H9 (cell line): ENCODE results near the gene PRTN3. TPM values are rescaled to one million over a fixed set of nuclear protein-coding genes. Genes with fewer than 3 reads are reported as not detected.

ENCODE experiments used
- DNase-seq: peaks from one replicate; pipeline ENCODE4 v3.0.0-alpha.2; 2017
- H2AFZ ChIP-seq: one replicate; pipeline ENCODE4 v1.6.1; 2013; ENCODE audit warnings: mild to moderate bottlenecking, low read length, control low read depth, moderate library complexity
- H2AK5ac ChIP-seq: 2 replicates; pipeline ENCODE4 v1.6.1; 2013; ENCODE audit warnings: low read length, control low read depth, mixed read lengths; ENCODE audit not compliant: insufficient read length
- H2BK120ac ChIP-seq: one replicate; pipeline ENCODE4 v1.6.1; 2013; ENCODE audit warnings: low read depth, mild to moderate bottlenecking, low read length, control low read depth, inconsistent platforms; ENCODE audit not compliant: poor library complexity, severe bottlenecking
- H2BK12ac ChIP-seq: 2 replicates; pipeline ENCODE4 v1.6.1; 2013; ENCODE audit warnings: low read length, control low read depth, mixed read lengths, low read depth; ENCODE audit not compliant: insufficient read length
- H2BK15ac ChIP-seq: 2 replicates; pipeline ENCODE4 v1.6.1; 2013; ENCODE audit warnings: low read depth, low read length, control low read depth
- H2BK20ac ChIP-seq: one replicate; pipeline ENCODE4 v1.6.1; 2013; ENCODE audit warnings: low read depth, mild to moderate bottlenecking, low read length, control low read depth, inconsistent platforms; ENCODE audit not compliant: poor library complexity, severe bottlenecking
- H2BK5ac ChIP-seq: 2 replicates; pipeline ENCODE4 v1.6.1; 2013; ENCODE audit warnings: low read length, control low read depth, mixed read lengths; ENCODE audit not compliant: insufficient read length
- H3K14ac ChIP-seq: 2 replicates; pipeline ENCODE4 v1.6.1; 2013; ENCODE audit warnings: low read length, control low read depth; ENCODE audit not compliant: insufficient read depth
- H3K18ac ChIP-seq: 2 replicates; pipeline ENCODE4 v1.6.1; 2013; ENCODE audit warnings: low read depth, mild to moderate bottlenecking, mixed read lengths, low read length, control low read depth; ENCODE audit not compliant: insufficient read length
- H3K23ac ChIP-seq: 2 replicates; pipeline ENCODE4 v1.6.1; 2013; ENCODE audit warnings: low read length, control low read depth, mixed read lengths, low read depth; ENCODE audit not compliant: insufficient read length
- H3K23me2 ChIP-seq: 2 replicates; pipeline ENCODE4 v1.6.1; 2013; ENCODE audit warnings: low read depth, mild to moderate bottlenecking, mixed read lengths, low read length, control low read depth; ENCODE audit not compliant: insufficient read length, poor library complexity, severe bottlenecking
- H3K27ac ChIP-seq: 2 replicates; pipeline ENCODE4 v1.5.1; 2013; ENCODE audit warnings: low read length, control low read depth, mixed read lengths, low read depth; ENCODE audit not compliant: insufficient read length
- H3K27me3 ChIP-seq: 2 replicates; pipeline ENCODE4 v1.6.1; 2013; ENCODE audit warnings: low read length, control low read depth, inconsistent platforms; ENCODE audit not compliant: insufficient read depth
- H3K4ac ChIP-seq: 2 replicates; pipeline ENCODE4 v1.6.1; 2013; ENCODE audit warnings: low read depth, mild to moderate bottlenecking, control low read depth, inconsistent platforms, low read length, moderate library complexity
- H3K4me1 ChIP-seq: 2 replicates; pipeline ENCODE4 v1.6.1; 2013; ENCODE audit warnings: low read length, control low read depth, inconsistent platforms; ENCODE audit not compliant: insufficient read depth
- H3K4me2 ChIP-seq: 2 replicates; pipeline ENCODE4 v1.6.1; 2013; ENCODE audit warnings: low read length, control low read depth, mixed read lengths; ENCODE audit not compliant: insufficient read length, insufficient read depth
- H3K56ac ChIP-seq: 2 replicates; pipeline ENCODE4 v1.6.1; 2013; ENCODE audit warnings: low read depth, mild to moderate bottlenecking, mixed read lengths, low read length, control low read depth; ENCODE audit not compliant: insufficient read length
- H3K79me1 ChIP-seq: 2 replicates; pipeline ENCODE4 v1.6.1; 2013; ENCODE audit warnings: low read depth, mild to moderate bottlenecking, moderate library complexity, low read length, control low read depth, inconsistent platforms; ENCODE audit not compliant: insufficient read depth, poor library complexity, severe bottlenecking
- H3K79me2 ChIP-seq: 2 replicates; pipeline ENCODE4 v1.6.1; 2013; ENCODE audit warnings: low read length, control low read depth, inconsistent platforms; ENCODE audit not compliant: insufficient read depth
- H3K9ac ChIP-seq: 2 replicates; pipeline ENCODE4 v1.6.1; 2013; ENCODE audit warnings: low read length, control low read depth, mixed read lengths; ENCODE audit not compliant: insufficient read length; ENCODE audit errors: extremely low read depth
- H3K9me3 ChIP-seq: one replicate; pipeline ENCODE4 v1.6.1; 2013; ENCODE audit warnings: low read depth, low read length, inconsistent platforms; ENCODE audit not compliant: control insufficient read depth
- H3T11ph ChIP-seq: one replicate; pipeline ENCODE4 v1.6.1; 2013; ENCODE audit warnings: mild to moderate bottlenecking, low read length, control low read depth, inconsistent platforms
- H4K20me1 ChIP-seq: one replicate; pipeline ENCODE4 v1.6.1; 2013; ENCODE audit not compliant: control insufficient read depth, insufficient read length, insufficient read depth
- H4K5ac ChIP-seq: 2 replicates; pipeline ENCODE4 v1.6.1; 2013; ENCODE audit warnings: low read depth, mild to moderate bottlenecking, mixed read lengths, low read length, control low read depth; ENCODE audit not compliant: insufficient read length
- H4K8ac ChIP-seq: replicated peaks from 2 replicates; pipeline ENCODE4 v1.6.1; 2013; ENCODE audit warnings: low read length, control low read depth, mixed read lengths, low read depth; ENCODE audit not compliant: insufficient read length
- H4K91ac ChIP-seq: 2 replicates; pipeline ENCODE4 v1.6.1; 2013; ENCODE audit warnings: low read depth, mild to moderate bottlenecking, moderate library complexity, mixed read lengths, low read length, control low read depth; ENCODE audit not compliant: insufficient read length
- H3K27ac Mint-ChIP-seq, 3 experiments: 2 replicates in 2 of 3; 3 replicates in 1 of 3; pipeline ENCODE4 v1.8.0; 2020 to 2021; ENCODE audit warnings: mixed read lengths in 3 of 3, mild to moderate bottlenecking in 1 of 3, moderate library complexity in 1 of 3
- H3K27me3 Mint-ChIP-seq: 2 replicates; pipeline ENCODE4 v1.8.0; 2021; ENCODE audit warnings: low read depth, mild to moderate bottlenecking, moderate library complexity, mixed read lengths
- H3K36me3 Mint-ChIP-seq, 3 experiments: 2 replicates in 2 of 3; 3 replicates in 1 of 3; pipeline ENCODE4 v1.8.0; 2020 to 2021; ENCODE audit warnings: low read depth in 3 of 3, mixed read lengths in 3 of 3; ENCODE audit not compliant: insufficient read depth in 1 of 3
- H3K4me1 Mint-ChIP-seq, 2 experiments: 2 replicates each; pipeline ENCODE4 v1.8.0; 2020; ENCODE audit warnings: mixed read lengths in 2 of 2
- H3K4me3 Mint-ChIP-seq, 2 experiments: 2 replicates in 1 of 2; 3 replicates in 1 of 2; pipeline ENCODE4 v1.8.0; 2020 to 2021; ENCODE audit warnings: mild to moderate bottlenecking in 2 of 2, mixed read lengths in 2 of 2, moderate library complexity in 1 of 2
- H3K9me3 Mint-ChIP-seq, 2 experiments: 2 replicates in 1 of 2; 3 replicates in 1 of 2; pipeline ENCODE4 v1.8.0; 2020; ENCODE audit warnings: mild to moderate bottlenecking in 2 of 2, mixed read lengths in 2 of 2, moderate library complexity in 1 of 2
- CTCF ChIP-seq: fragments of 200-600 bp; sonication (generic); conservative IDR thresholded peaks from 3 replicates; pipeline ENCODE4 v1.8.0; 2021; ENCODE audit warnings: antibody characterized with exemption, mild to moderate bottlenecking
- WGBS: extraction: QIAGEN DNeasy Blood & Tissue Kit; methylation state at CpG from one replicate; pipeline ENCODE4 v1.1.7; 2013; ENCODE audit warnings: missing lambda C conversion rate, low lambda C conversion rate, mixed read lengths; ENCODE audit not compliant: insufficient read length; ENCODE audit errors: extremely low coverage; 5-methylcytosine and 5-hydroxymethylcytosine counted together
- total RNA-seq: library from RNA; stranded (reverse); gene quantifications from 2 replicates; pipeline ENCODE4 v1.2.1, GENCODE V29; 2021

Gene PRTN3
- total RNA-seq, 1 experiment from 2014 or later, result 0.31 TPM

DNA sequence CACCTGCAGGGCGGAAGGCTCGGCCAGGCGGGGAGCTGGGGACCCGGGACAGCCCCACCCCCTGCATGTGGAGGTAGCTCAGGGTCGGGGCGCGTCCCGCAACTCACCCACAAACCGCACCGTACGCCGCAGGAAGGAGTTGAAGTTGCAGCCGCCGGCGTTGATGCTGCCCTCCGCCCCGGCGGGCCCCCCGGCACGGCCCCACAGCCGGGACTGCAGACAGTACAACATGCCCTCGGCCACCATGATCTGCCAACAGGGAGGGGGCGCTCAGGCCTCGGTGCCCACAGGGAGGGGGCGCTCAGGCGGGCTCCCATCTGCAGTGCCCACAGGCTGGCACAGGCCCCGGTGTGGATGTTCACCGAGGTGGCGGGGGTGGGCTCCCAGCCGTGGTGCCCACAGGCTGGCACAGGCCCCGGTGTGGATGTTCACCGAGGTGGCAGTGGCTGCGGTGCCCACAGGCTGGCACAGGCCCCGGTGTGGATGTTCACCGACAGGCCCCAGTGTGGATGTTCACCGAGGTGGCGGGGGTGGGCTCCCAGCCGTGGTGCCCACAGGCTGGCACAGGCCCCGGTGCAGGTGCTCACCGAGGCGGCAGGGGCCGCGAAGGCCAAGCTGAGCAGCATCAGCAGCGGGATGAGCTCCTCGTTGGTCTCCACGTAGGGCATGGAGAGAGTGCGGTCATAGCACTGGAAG is 25.6 kb upstream of the PRTN3 start:
- H3K9me3 ChIP-seq, result no peaks in the 10 kb centered on the region
- peaks cover 19 to 50% (median 49%) of the 10 kb centered on the region in 3 experiments for H3K36me3 Mint-ChIP-seq
- H3K4me1 Mint-ChIP-seq, result 0 out of 4 replicates have a peak, but pooled peaks cover 0 to 3% of the 10 kb centered on the region in 2 experiments
- no peak overlapping the region for H2AK5ac ChIP-seq
- WGBS, result no CpG with 5 or more reads among the region's 47 CpGs
- TF ChIP-seq CTCF, result no peak
- H3K79me1 ChIP-seq, result no peaks in the 10 kb centered on the region
- no peaks in the 10 kb centered on the region for H3K4me1 ChIP-seq
- H3K27ac Mint-ChIP-seq, result peak overlapping the region in 1 of 3 experiments; percentile 58; a peak in 2 of 7 replicates
- no peak overlapping the region for H3K56ac ChIP-seq
- H2BK20ac ChIP-seq, result no peak overlapping the region
- no peak overlapping the region for H2BK12ac ChIP-seq
- no peaks in the 10 kb centered on the region; a peak in 1 of 5 replicates for H3K9me3 Mint-ChIP-seq
- no peak for DNase-seq
- H3K27me3 Mint-ChIP-seq, result peaks cover 3% of the 10 kb centered on the region; the same call in 1 of the 2 replicates
- H3K4me3 Mint-ChIP-seq, result no peak overlapping the region; a peak in 1 of 5 replicates
- H4K20me1 ChIP-seq, result no peaks in the 10 kb centered on the region
- no peak overlapping the region for H3K27ac ChIP-seq
- H3K4ac ChIP-seq, result no peak overlapping the region
- no peak overlapping the region for H2BK120ac ChIP-seq
- H4K5ac ChIP-seq, result no peak overlapping the region
- no peak overlapping the region for H2BK15ac ChIP-seq
- no peaks in the 10 kb centered on the region for H3K23me2 ChIP-seq
- no peak overlapping the region for H4K91ac ChIP-seq
- no peak overlapping the region for H2AFZ ChIP-seq
- H3K4me2 ChIP-seq, result no peak overlapping the region
- no peak overlapping the region for H3T11ph ChIP-seq
- H2BK5ac ChIP-seq, result no peak overlapping the region
- no peak overlapping the region for H4K8ac ChIP-seq
- H3K23ac ChIP-seq, result no peak overlapping the region
- no peak overlapping the region for H3K9ac ChIP-seq
- no peak overlapping the region for H3K14ac ChIP-seq
- no peak overlapping the region for H3K18ac ChIP-seq
- no peaks in the 10 kb centered on the region for H3K27me3 ChIP-seq
- no peaks in the 10 kb centered on the region for H3K79me2 ChIP-seq
